Measurements from ENCODE around the gene PDE6A.

PDE6A gene

GRCh38 chr5:149823375-149823774 lies 121.2 kb downstream of the PDE6A start:
- no peak for DNase-seq (ENCODE audit: low read depth)
- H3K4me3 ChIP-seq (ENCODE audit: low read length), result no peak overlapping the region
- TF ChIP-seq, protein P1, sequence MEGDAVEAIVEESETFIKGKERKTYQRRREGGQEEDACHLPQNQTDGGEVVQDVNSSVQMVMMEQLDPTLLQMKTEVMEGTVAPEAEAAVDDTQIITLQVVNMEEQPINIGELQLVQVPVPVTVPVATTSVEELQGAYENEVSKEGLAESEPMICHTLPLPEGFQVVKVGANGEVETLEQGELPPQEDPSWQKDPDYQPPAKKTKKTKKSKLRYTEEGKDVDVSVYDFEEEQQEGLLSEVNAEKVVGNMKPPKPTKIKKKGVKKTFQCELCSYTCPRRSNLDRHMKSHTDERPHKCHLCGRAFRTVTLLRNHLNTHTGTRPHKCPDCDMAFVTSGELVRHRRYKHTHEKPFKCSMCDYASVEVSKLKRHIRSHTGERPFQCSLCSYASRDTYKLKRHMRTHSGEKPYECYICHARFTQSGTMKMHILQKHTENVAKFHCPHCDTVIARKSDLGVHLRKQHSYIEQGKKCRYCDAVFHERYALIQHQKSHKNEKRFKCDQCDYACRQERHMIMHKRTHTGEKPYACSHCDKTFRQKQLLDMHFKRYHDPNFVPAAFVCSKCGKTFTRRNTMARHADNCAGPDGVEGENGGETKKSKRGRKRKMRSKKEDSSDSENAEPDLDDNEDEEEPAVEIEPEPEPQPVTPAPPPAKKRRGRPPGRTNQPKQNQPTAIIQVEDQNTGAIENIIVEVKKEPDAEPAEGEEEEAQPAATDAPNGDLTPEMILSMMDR (conservative IDR thresholded peaks at IDR 0.05; ENCODE audit: low read depth, low read length), result no peak

- TF ChIP-seq, protein P1 (conservative IDR thresholded peaks at IDR 0.05; ENCODE audit: low read depth, low read length), result no peak
- DNase-seq (ENCODE audit: low read depth), result no peak
- no peak overlapping the region for H3K4me3 ChIP-seq (ENCODE audit: low read length)
Observed at GRCh38 chr5:149822301-149822700, 122.3 kb downstream of the PDE6A start.

- TF ChIP-seq, protein P1 (conservative IDR thresholded peaks at IDR 0.05; ENCODE audit: low read depth, low read length), result no peak
- no peak overlapping the region for H3K4me3 ChIP-seq (ENCODE audit: low read length)
- no peak for DNase-seq (ENCODE audit: low read depth)
Observed at GRCh38 chr5:149820536-149821510, 123.8 kb downstream of the PDE6A start.

DNA sequence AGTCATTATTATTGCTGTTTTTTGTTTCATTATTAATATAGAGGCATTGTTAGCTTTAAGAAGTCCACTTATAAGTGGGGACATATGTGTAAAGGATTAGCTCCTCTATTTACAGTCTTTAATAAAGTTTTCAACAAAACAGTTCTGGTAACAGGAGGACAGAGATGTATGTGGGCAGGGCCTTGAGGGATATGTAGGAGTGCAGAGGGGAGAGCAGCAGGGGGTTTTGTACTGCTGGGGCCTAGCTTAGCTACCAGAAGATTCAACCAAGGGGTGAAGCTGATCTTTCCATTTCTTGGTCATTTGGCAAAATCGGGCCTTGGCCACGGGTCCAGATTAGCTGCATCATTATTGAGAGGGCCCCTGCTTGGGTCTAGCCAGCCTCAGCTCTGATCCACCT lies 124.6 kb downstream of the PDE6A start:
- DNase-seq (ENCODE audit: low read depth), result no peak
- TF ChIP-seq, protein P1 (conservative IDR thresholded peaks at IDR 0.05; ENCODE audit: low read depth, low read length), result no peak
- no peak overlapping the region for H3K4me3 ChIP-seq (ENCODE audit: low read length)

GRCh38 chr5:149818116-149818515 lies 126.5 kb downstream of the PDE6A start:
- DNase-seq (ENCODE audit: low read depth), result no peak
- H3K4me3 ChIP-seq (ENCODE audit: low read length), result no peak overlapping the region
- TF ChIP-seq, protein P1 (conservative IDR thresholded peaks at IDR 0.05; ENCODE audit: low read depth, low read length), result no peak

GRCh38 chr5:149817539-149818060 lies 127.0 kb downstream of the PDE6A start:
- no peak overlapping the region for H3K4me3 ChIP-seq (ENCODE audit: low read length)
- TF ChIP-seq, protein P1 (conservative IDR thresholded peaks at IDR 0.05; ENCODE audit: low read depth, low read length), result no peak
- no peak for DNase-seq (ENCODE audit: low read depth)

- no peak overlapping the region for H3K4me3 ChIP-seq (ENCODE audit: low read length)
- TF ChIP-seq, protein P1 (conservative IDR thresholded peaks at IDR 0.05; ENCODE audit: low read depth, low read length), result no peak
- no peak for DNase-seq (ENCODE audit: low read depth)
Observed at GRCh38 chr5:149816661-149817060, 127.9 kb downstream of the PDE6A start.

Measured in retinal pigment epithelial cell (primary cell).